ENCODE data around the gene ARID3A.
A peak's percentile ranks its signal among the peaks of the same experiment; 100 is the strongest.
"Not testable (repeated sequence)": the region's sequence is repeated elsewhere in the genome, so short reads cannot be mapped to it uniquely, and the experiment has no call there.

Gene ARID3A

GRCh38 chr19:1018932-1019615, 93.2 kb downstream of the ARID3A start:
- Histone ChIP-seq H3K27ac (ENCODE audit: low read depth in 2 of 2, low read length in 2 of 2) (no peak overlapping the region), H3K9me3 (ENCODE audit: control insufficient read depth in 2 of 2, low read length in 2 of 2) (no peaks in the 10 kb centered on the region), H3K27me3 (ENCODE audit: control insufficient read depth in 2 of 2, insufficient read depth in 2 of 2, low read length in 2 of 2) (no peaks in the 10 kb centered on the region), H3K9ac (ENCODE audit: low read depth in 1 of 2, low read length in 2 of 2) (peak overlapping the region; percentile 26 to 96), H3K36me3 (ENCODE audit: control insufficient read depth in 2 of 2, insufficient read depth in 2 of 2, low read length in 2 of 2) (peaks cover 3 to 5% of the 10 kb centered on the region in 2 donors), H3K4me3 (ENCODE audit: low read length in 2 of 2) (peak overlapping the region; percentile 89 to 96), H3K4me1 (ENCODE audit: control insufficient read depth in 2 of 2, insufficient read depth in 2 of 2, low read length in 2 of 2) (peaks cover 45 to 52% of the 10 kb centered on the region in 2 donors)

- Histone ChIP-seq H3K27ac (ENCODE audit: low read depth in 2 of 2, low read length in 2 of 2) (peak overlapping the region in 1 of 2 donors; percentile 92), H3K4me3 (ENCODE audit: low read length in 2 of 2) (peak overlapping the region; percentile 89 to 96), H3K9ac (ENCODE audit: low read depth in 1 of 2, low read length in 2 of 2) (peak overlapping the region; percentile 85 to 96), H3K9me3 (ENCODE audit: control insufficient read depth in 2 of 2, low read length in 2 of 2) (no peaks in the 10 kb centered on the region), H3K27me3 (ENCODE audit: control insufficient read depth in 2 of 2, insufficient read depth in 2 of 2, low read length in 2 of 2) (no peaks in the 10 kb centered on the region), H3K36me3 (ENCODE audit: control insufficient read depth in 2 of 2, insufficient read depth in 2 of 2, low read length in 2 of 2) (peaks cover 3 to 4% of the 10 kb centered on the region in 2 donors), H3K4me1 (ENCODE audit: control insufficient read depth in 2 of 2, insufficient read depth in 2 of 2, low read length in 2 of 2) (peaks cover 45 to 52% of the 10 kb centered on the region in 2 donors)
These were observed 93.8 kb downstream of the ARID3A start for GRCh38 chr19:1019616-1019961.

GRCh38 chr19:1019980-1020867, 94.4 kb downstream of the ARID3A start:
- Histone ChIP-seq H3K9ac (ENCODE audit: low read depth in 1 of 2, low read length in 2 of 2) (peak overlapping the region; percentile 85 to 96), H3K4me3 (ENCODE audit: low read length in 2 of 2) (peak overlapping the region; percentile 89 to 96), H3K4me1 (ENCODE audit: control insufficient read depth in 2 of 2, insufficient read depth in 2 of 2, low read length in 2 of 2) (peaks cover 43 to 50% of the 10 kb centered on the region in 2 donors), H3K27me3 (ENCODE audit: control insufficient read depth in 2 of 2, insufficient read depth in 2 of 2, low read length in 2 of 2) (no peaks in the 10 kb centered on the region), H3K27ac (ENCODE audit: low read depth in 2 of 2, low read length in 2 of 2) (peak overlapping the region; percentile 86 to 92), H3K36me3 (ENCODE audit: control insufficient read depth in 2 of 2, insufficient read depth in 2 of 2, low read length in 2 of 2) (peaks cover 3 to 4% of the 10 kb centered on the region in 2 donors), H3K9me3 (ENCODE audit: control insufficient read depth in 2 of 2, low read length in 2 of 2) (no peaks in the 10 kb centered on the region)

- Histone ChIP-seq H3K36me3 (ENCODE audit: control insufficient read depth in 2 of 2, insufficient read depth in 2 of 2, low read length in 2 of 2) (peaks cover 3 to 4% of the 10 kb centered on the region in 2 donors), H3K27me3 (ENCODE audit: control insufficient read depth in 2 of 2, insufficient read depth in 2 of 2, low read length in 2 of 2) (no peaks in the 10 kb centered on the region), H3K9me3 (ENCODE audit: control insufficient read depth in 2 of 2, low read length in 2 of 2) (no peaks in the 10 kb centered on the region), H3K4me1 (ENCODE audit: control insufficient read depth in 2 of 2, insufficient read depth in 2 of 2, low read length in 2 of 2) (peaks cover 41 to 47% of the 10 kb centered on the region in 2 donors), H3K27ac (ENCODE audit: low read depth in 2 of 2, low read length in 2 of 2) (peak within 1 kb of the TSS; percentile 86 to 92), H3K9ac (ENCODE audit: low read depth in 1 of 2, low read length in 2 of 2) (peak within 1 kb of the TSS; percentile 85 to 96), H3K4me3 (ENCODE audit: low read length in 2 of 2) (peak within 1 kb of the TSS; percentile 89 to 96)
These were observed 95.1 kb downstream of the ARID3A start, which contains the start of gene TMEM259 for GRCh38 chr19:1020868-1021425. TSS of gene TMEM259 (minus strand) at chr19:1021123. CDS start at chr19:1020996, 127 bp downstream.

GRCh38 chr19:1023883-1024188, 98.0 kb downstream of the ARID3A start:
- not testable (repeated sequence) for H3K27ac ChIP-seq (ENCODE audit: low read depth in 2 of 2, low read length in 2 of 2); H3K4me3 ChIP-seq (ENCODE audit: low read length in 2 of 2); H3K9me3 ChIP-seq (ENCODE audit: control insufficient read depth in 2 of 2, low read length in 2 of 2); H3K9ac ChIP-seq (ENCODE audit: low read depth in 1 of 2, low read length in 2 of 2); H3K27me3 ChIP-seq (ENCODE audit: control insufficient read depth in 2 of 2, insufficient read depth in 2 of 2, low read length in 2 of 2); H3K36me3 ChIP-seq (ENCODE audit: control insufficient read depth in 2 of 2, insufficient read depth in 2 of 2, low read length in 2 of 2)
- H3K4me1 ChIP-seq (ENCODE audit: control insufficient read depth in 2 of 2, insufficient read depth in 2 of 2, low read length in 2 of 2), result peaks cover 27 to 31% of the 10 kb centered on the region in 2 donors

- H3K36me3 ChIP-seq (ENCODE audit: control insufficient read depth in 2 of 2, insufficient read depth in 2 of 2, low read length in 2 of 2); H3K9me3 ChIP-seq (ENCODE audit: control insufficient read depth in 2 of 2, low read length in 2 of 2); H3K4me3 ChIP-seq (ENCODE audit: low read length in 2 of 2); H3K27ac ChIP-seq (ENCODE audit: low read depth in 2 of 2, low read length in 2 of 2); H3K9ac ChIP-seq (ENCODE audit: low read depth in 1 of 2, low read length in 2 of 2); H3K27me3 ChIP-seq (ENCODE audit: control insufficient read depth in 2 of 2, insufficient read depth in 2 of 2, low read length in 2 of 2): not testable (repeated sequence)
- peaks cover 17 to 22% of the 10 kb centered on the region in 2 donors for H3K4me1 ChIP-seq (ENCODE audit: control insufficient read depth in 2 of 2, insufficient read depth in 2 of 2, low read length in 2 of 2)
These were observed 99.2 kb downstream of the ARID3A start for GRCh38 chr19:1025080-1025479.
